Measurements from ENCODE around the gene GTF3C1. TPM values are rescaled to one million over a fixed set of nuclear protein-coding genes. Genes with fewer than 3 reads are reported as not detected.
"Not testable (repeated sequence)": the region's sequence is repeated elsewhere in the genome, so short reads cannot be mapped to it uniquely, and the experiment has no call there.

Gene GTF3C1
- total RNA-seq, 1 experiment from 2014 or later, result 107 TPM

GRCh38 chr16:27576729-27577128 lies 27.0 kb upstream of the GTF3C1 start:
- H3K27me3 ChIP-seq (ENCODE audit: control insufficient read depth, insufficient read depth, low read length), result no peaks in the 10 kb centered on the region
- H3K4me3 ChIP-seq (ENCODE audit: insufficient read depth, low read depth, low read length), result no peak overlapping the region
- DNase-seq, result no peak
- H3K36me3 ChIP-seq (replicated peaks; ENCODE audit: control insufficient read depth, insufficient read depth, low read length), result no peaks in the 10 kb centered on the region

GRCh38 chr16:27572711-27573110 lies 23.0 kb upstream of the GTF3C1 start:
- Histone ChIP-seq H3K4me3 (ENCODE audit: insufficient read depth, low read depth, low read length) (no peak overlapping the region), H3K27me3 (ENCODE audit: control insufficient read depth, insufficient read depth, low read length) (no peaks in the 10 kb centered on the region)
- no peak for DNase-seq

GRCh38 chr16:27571433-27572326 lies 22.0 kb upstream of the GTF3C1 start:
- H3K36me3 ChIP-seq (replicated peaks; ENCODE audit: control insufficient read depth, insufficient read depth, low read length), result no peaks in the 10 kb centered on the region
- no peak overlapping the region for H3K4me3 ChIP-seq (ENCODE audit: insufficient read depth, low read depth, low read length)
- no peaks in the 10 kb centered on the region for H3K27me3 ChIP-seq (ENCODE audit: control insufficient read depth, insufficient read depth, low read length)
- no peak for DNase-seq

More at GRCh38 chr16:27572711-27573110, 23.0 kb upstream of the GTF3C1 start:
- no peaks in the 10 kb centered on the region for H3K36me3 ChIP-seq (replicated peaks; ENCODE audit: control insufficient read depth, insufficient read depth, low read length)

GRCh38 chr16:27570986-27571385 lies 21.3 kb upstream of the GTF3C1 start:
- not testable (repeated sequence) for DNase-seq; H3K27me3 ChIP-seq (ENCODE audit: control insufficient read depth, insufficient read depth, low read length); H3K4me3 ChIP-seq (ENCODE audit: insufficient read depth, low read depth, low read length); H3K36me3 ChIP-seq (replicated peaks; ENCODE audit: control insufficient read depth, insufficient read depth, low read length)

- H3K4me3 ChIP-seq (ENCODE audit: insufficient read depth, low read depth, low read length), result no peak overlapping the region
- no peaks in the 10 kb centered on the region for H3K27me3 ChIP-seq (ENCODE audit: control insufficient read depth, insufficient read depth, low read length)
- no peaks in the 10 kb centered on the region for H3K36me3 ChIP-seq (replicated peaks; ENCODE audit: control insufficient read depth, insufficient read depth, low read length)
- no peak for DNase-seq
Observed at GRCh38 chr16:27568077-27568476, 18.4 kb upstream of the GTF3C1 start.

- Histone ChIP-seq H3K27me3 (ENCODE audit: control insufficient read depth, insufficient read depth, low read length) (no peaks in the 10 kb centered on the region), H3K4me3 (ENCODE audit: insufficient read depth, low read depth, low read length) (no peak overlapping the region), H3K36me3 (replicated peaks; ENCODE audit: control insufficient read depth, insufficient read depth, low read length) (no peaks in the 10 kb centered on the region)
- DNase-seq, result no peak
Observed at GRCh38 chr16:27566417-27566816, 16.7 kb upstream of the GTF3C1 start.

GRCh38 chr16:27564224-27564623 lies 14.5 kb upstream of the GTF3C1 start:
- Histone ChIP-seq H3K27me3 (ENCODE audit: control insufficient read depth, insufficient read depth, low read length) (no peaks in the 10 kb centered on the region), H3K36me3 (replicated peaks; ENCODE audit: control insufficient read depth, insufficient read depth, low read length) (no peaks in the 10 kb centered on the region), H3K4me3 (ENCODE audit: insufficient read depth, low read depth, low read length) (no peak overlapping the region)
- DNase-seq, result no peak

GRCh38 chr16:27561216-27561615 lies 11.5 kb upstream of the GTF3C1 start:
- no peak overlapping the region for H3K4me3 ChIP-seq (ENCODE audit: insufficient read depth, low read depth, low read length)
- H3K36me3 ChIP-seq (replicated peaks; ENCODE audit: control insufficient read depth, insufficient read depth, low read length), result no peaks in the 10 kb centered on the region
- no peak for DNase-seq
- no peaks in the 10 kb centered on the region for H3K27me3 ChIP-seq (ENCODE audit: control insufficient read depth, insufficient read depth, low read length)

- DNase-seq, result no peak
- Histone ChIP-seq H3K27me3 (ENCODE audit: control insufficient read depth, insufficient read depth, low read length) (no peaks in the 10 kb centered on the region), H3K4me3 (ENCODE audit: insufficient read depth, low read depth, low read length) (no peak overlapping the region), H3K36me3 (replicated peaks; ENCODE audit: control insufficient read depth, insufficient read depth, low read length) (no peaks in the 10 kb centered on the region)
Observed at GRCh38 chr16:27558932-27559331, 9.2 kb upstream of the GTF3C1 start.

- no peaks in the 10 kb centered on the region for H3K36me3 ChIP-seq (replicated peaks; ENCODE audit: control insufficient read depth, insufficient read depth, low read length)
- no peaks in the 10 kb centered on the region for H3K27me3 ChIP-seq (ENCODE audit: control insufficient read depth, insufficient read depth, low read length)
- DNase-seq, result no peak
- H3K4me3 ChIP-seq (ENCODE audit: insufficient read depth, low read depth, low read length), result no peak overlapping the region
Observed at GRCh38 chr16:27558434-27558833, 8.7 kb upstream of the GTF3C1 start.

- H3K4me3 ChIP-seq (ENCODE audit: insufficient read depth, low read depth, low read length), result no peak overlapping the region
- no peak for DNase-seq
- no peaks in the 10 kb centered on the region for H3K36me3 ChIP-seq (replicated peaks; ENCODE audit: control insufficient read depth, insufficient read depth, low read length)
- no peaks in the 10 kb centered on the region for H3K27me3 ChIP-seq (ENCODE audit: control insufficient read depth, insufficient read depth, low read length)
Observed at GRCh38 chr16:27556471-27556870, 6.8 kb upstream of the GTF3C1 start.

- Histone ChIP-seq H3K36me3 (replicated peaks; ENCODE audit: control insufficient read depth, insufficient read depth, low read length) (no peaks in the 10 kb centered on the region; the same call in 1 of the 2 replicates), H3K27me3 (ENCODE audit: control insufficient read depth, insufficient read depth, low read length) (no peaks in the 10 kb centered on the region), H3K4me3 (ENCODE audit: insufficient read depth, low read depth, low read length) (peak overlapping the region; percentile 89; the same call in 1 of the 2 replicates)
- no peak for DNase-seq
Observed at GRCh38 chr16:27551036-27551435, 1.3 kb upstream of the GTF3C1 start.

GRCh38 chr16:27550582-27550920 lies 838 bp upstream of the GTF3C1 start:
- H3K36me3 ChIP-seq (replicated peaks; ENCODE audit: control insufficient read depth, insufficient read depth, low read length), result peaks cover 1% of the 10 kb centered on the region
- no peak for DNase-seq
- H3K27me3 ChIP-seq (ENCODE audit: control insufficient read depth, insufficient read depth, low read length), result no peaks in the 10 kb centered on the region
- peak overlapping the region; percentile 89 for H3K4me3 ChIP-seq (ENCODE audit: insufficient read depth, low read depth, low read length)

- peak; percentile 86 for DNase-seq
- Histone ChIP-seq H3K27me3 (ENCODE audit: control insufficient read depth, insufficient read depth, low read length) (no peaks in the 10 kb centered on the region), H3K4me3 (ENCODE audit: insufficient read depth, low read depth, low read length) (peak overlapping the region; percentile 89), H3K36me3 (replicated peaks; ENCODE audit: control insufficient read depth, insufficient read depth, low read length) (peaks cover 11% of the 10 kb centered on the region)
Observed at GRCh38 chr16:27549464-27549745, 308 bp downstream of the GTF3C1 start.

- Histone ChIP-seq H3K36me3 (replicated peaks; ENCODE audit: control insufficient read depth, insufficient read depth, low read length) (peaks cover 21% of the 10 kb centered on the region), H3K27me3 (ENCODE audit: control insufficient read depth, insufficient read depth, low read length) (no peaks in the 10 kb centered on the region), H3K4me3 (ENCODE audit: insufficient read depth, low read depth, low read length) (no peak overlapping the region)
- no peak for DNase-seq
Observed at GRCh38 chr16:27547851-27548250, 1.9 kb downstream of the GTF3C1 start.

- DNase-seq, result no peak
- no peak overlapping the region for H3K4me3 ChIP-seq (ENCODE audit: insufficient read depth, low read depth, low read length)
- no peaks in the 10 kb centered on the region for H3K27me3 ChIP-seq (ENCODE audit: control insufficient read depth, insufficient read depth, low read length)
- peaks cover 25% of the 10 kb centered on the region for H3K36me3 ChIP-seq (replicated peaks; ENCODE audit: control insufficient read depth, insufficient read depth, low read length)
Observed at GRCh38 chr16:27547134-27547533, 2.6 kb downstream of the GTF3C1 start.

All from H7 (cell line).